GM03348 (cell line): ENCODE results near the gene SORBS1.

Experiments
- DNase-seq: peaks from one replicate; pipeline ENCODE4 v3.0.0; 2012; ENCODE audit warnings: low spot score

Gene SORBS1

DNA sequence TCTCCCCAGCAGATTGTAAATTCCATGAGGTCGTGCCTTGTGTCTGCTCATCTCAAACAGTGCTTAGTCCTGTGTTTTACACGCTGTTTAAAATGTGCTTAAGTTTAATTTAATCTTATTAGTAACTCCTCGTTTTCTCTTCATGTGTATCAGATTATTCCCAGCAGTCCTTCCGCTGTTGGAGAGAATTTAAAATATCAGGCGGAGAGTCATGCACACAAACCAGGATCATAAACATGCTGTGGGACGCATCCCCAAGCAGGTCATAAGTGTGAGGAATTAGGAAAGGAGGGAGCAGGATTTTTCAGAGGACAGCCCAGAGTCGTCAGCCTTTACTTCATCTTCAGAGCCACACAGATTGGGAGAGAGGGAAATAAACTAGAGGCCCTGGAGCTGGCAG is 4.2 kb upstream of the SORBS1 start:
- DNase-seq = no peak

GRCh38 chr10:95564291-95564690 is 3.1 kb upstream of the SORBS1 start:
- no peak for DNase-seq

DNA sequence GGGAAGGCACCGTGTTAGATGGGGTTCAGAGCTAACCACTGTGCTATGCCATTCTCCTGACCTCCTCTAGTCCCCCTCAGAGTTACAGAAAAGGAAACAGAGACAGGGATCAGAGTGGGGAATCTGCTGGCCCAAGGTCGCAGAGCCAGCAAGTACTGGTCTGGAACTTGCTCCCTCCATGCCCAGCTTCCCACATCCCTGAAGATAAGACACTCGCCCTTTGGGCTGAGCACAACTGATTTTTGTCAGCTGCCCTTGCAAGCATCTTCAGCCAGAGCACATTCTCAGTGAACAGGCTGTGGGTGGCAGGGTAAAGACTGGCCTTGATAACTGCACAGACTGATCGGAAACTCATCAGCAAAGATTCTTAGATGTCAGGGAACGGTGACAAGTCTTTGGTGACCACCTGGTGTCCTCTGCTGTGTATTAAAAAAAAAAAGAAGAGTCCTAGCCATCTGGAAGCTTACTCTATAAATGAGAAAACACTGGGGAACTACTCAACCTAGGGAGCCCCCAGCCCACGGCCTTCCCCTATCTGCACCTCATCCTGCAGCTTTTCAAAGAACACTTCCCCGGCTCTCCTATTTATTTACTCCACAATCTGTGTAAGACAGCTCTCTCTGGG is 1.3 kb upstream of the SORBS1 start:
- no peak for DNase-seq

GRCh38 chr10:95561864-95562177 is 650 bp upstream of the SORBS1 start:
- DNase-seq = no peak

DNA sequence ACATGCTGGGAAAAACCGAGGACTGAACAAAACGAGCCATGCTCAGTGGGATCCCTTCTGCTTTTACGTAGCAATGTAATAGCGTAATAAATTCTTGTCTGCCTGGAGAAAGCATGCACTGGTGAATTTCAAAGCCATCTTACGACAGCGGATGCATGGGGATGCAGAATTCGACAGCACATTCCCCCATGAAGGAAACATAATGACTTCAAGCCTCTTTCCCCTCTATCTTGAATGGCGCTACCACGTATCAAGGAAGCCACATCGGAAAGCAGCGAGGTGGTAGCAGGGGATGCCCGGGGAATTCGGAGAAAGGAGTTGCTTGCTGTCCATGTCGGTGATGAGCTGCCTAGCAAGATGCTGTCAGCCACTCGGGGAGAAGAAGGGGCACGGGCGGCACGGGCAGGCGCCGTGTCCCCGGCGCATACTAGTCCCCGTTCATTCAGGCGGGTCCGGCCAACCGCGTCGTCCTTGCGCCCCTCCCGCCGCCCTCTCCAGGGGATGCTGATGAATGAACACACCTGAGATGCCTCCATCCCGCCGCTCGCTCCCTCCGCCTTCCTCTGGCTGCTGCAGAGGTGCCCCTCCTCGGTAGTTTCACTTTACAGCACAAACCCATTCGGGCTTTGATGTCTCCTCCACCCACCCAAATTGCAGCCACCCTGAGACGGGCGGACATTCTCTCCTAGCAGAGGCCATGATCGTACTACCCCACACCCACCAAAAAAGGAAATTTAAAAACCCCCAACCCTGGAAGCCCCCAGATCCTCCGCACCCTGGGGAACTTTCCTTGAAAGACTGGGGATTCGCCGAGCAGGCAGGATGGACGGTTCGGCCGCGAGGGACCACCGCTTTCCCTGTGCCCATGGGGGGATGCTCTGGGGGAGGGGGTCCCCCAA is 644 bp downstream of the SORBS1 start:
- peak; percentile 54 for DNase-seq

- no peak for DNase-seq
Measured at GRCh38 chr10:95559896-95560277, 1.3 kb downstream of the SORBS1 start.

DNA sequence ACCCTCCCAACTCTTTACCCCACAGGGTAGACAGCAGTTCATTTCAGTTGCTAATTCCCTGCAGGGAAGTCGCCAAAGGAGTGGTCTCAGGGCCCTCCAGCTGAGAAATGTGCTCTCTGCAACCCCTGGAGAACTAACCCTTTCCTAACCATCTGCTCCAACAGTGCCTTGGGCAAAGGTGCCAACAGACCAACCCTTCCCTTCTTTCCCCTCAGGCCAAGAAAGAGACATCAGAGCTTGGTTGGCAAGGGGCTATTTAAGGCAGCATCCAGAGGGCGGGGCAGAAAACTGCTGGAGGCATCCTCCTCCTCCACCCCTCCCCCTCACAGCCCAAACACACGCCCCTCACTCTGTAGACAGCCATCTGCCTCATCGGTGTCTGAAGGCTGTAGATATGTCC is 1.7 kb downstream of the SORBS1 start:
- no peak for DNase-seq

DNA sequence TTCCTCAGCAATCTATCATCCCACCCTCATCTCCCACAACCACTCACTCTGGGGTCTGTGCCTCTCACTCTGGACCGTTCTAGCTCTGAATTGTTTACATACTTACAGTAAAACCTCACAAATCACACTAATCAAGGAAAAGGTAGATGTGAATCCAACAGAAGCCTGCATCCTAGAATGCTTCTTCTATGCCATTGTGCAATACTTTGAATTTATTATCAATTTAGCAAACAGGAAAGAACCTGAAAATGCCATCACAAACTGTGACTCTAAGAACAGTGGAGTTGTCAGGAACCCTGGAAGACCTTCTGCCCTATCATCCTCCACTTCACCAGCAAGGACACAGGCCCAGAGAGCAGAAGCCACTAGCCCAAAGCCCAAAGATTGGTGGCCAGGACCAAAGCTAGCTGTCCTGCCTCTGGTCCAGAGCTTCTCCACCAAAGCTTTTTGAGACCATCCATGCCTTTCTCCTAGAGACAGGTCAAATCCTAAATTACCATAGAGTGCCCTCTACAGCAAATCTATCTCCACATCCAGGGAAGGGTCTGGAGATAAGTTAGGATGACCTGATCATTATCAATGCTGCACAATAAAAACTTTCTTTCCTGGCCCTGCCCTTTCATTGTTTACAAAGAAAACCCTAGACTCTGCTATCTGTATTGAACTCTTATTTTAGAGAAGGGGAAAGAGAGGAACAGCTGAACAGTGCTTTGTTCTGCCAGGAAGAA is 2.4 kb downstream of the SORBS1 start:
- no peak for DNase-seq

DNA sequence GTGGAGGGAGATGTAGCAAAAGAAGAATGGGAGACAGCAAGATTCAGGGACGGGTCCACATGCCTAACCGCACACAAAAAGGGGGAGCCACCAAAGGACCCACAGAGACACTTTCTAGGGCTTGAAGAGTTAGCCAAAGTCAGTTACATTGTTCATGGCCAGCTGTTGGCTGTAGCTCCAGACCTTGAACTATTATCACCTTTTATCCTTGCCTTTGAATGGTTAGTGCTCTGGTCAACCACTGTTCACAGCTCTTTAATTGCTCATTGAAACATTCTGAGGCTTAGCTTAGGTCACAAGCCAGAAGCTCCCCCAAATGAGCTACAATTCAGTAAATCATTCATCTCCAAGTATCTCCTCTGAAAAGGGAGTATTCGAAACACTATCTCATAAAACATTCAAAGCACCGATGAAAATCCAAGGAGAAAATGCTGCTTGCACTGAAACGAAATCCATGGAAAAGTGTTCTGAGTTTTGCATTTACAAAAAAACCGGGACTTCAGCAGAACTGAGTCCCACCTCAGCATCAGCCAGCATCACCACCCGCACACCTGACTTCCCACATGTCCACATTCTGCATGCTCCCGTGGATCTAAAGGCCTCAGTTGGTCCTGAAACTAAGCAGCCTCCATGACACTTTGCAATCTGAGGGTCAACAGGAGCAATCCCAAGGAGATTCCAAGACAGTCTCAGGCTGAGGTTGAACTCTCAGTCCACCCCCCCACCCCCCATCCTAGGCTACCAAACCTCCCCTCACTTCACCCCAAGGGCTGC is 4.0 kb downstream of the SORBS1 start:
- DNase-seq = no peak

DNA sequence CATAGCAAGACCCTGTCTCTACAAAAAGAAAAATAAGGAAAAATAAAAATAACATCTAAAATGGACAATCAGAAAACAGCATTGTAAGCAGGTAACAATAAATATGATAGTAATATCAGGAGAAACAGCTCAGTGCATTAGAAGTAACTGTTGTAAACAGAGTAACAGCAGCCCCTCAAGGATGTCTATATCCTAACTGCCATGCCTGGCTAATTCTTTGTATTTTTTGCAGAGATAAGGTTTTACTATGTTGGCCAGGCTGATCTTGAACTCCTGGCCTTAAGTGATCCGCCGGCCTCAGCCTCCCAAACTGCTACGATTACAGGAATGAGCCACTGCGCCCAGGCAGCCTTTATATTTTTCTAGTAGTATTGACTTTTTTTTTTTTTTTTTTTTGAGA is 7.5 kb downstream of the SORBS1 start:
- DNase-seq = no peak

DNA sequence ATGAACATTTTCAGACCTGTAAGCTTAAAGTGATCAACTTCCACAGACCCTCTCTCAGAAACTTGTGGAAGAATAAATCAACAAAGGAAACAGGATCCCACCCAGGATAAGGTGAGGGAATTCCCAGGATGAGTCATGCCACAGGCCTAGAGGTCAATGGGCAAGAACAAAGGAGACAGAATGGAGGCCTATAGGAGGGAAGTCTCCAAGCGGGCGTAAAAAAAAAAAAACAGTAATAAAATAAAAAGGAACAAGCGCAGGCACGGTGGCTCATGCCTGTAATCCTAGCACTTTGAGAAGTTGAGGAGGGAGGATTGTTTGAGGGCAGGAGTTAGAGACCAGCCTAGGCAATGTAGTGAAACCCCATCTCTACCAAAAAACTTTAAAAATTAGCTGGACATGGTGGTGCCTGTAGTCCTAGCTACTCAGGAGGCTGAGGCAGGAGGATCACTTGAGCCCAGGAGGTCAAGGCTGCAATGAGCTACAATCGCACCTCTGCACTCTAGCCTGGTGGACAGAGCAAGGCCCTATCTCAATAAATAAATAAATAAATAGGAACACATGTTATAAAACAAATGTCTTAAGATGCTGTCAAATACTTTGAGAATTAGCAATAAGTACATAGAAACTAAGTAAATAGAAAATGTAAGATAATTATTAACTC is 8.4 kb downstream of the SORBS1 start:
- no peak for DNase-seq

DNA sequence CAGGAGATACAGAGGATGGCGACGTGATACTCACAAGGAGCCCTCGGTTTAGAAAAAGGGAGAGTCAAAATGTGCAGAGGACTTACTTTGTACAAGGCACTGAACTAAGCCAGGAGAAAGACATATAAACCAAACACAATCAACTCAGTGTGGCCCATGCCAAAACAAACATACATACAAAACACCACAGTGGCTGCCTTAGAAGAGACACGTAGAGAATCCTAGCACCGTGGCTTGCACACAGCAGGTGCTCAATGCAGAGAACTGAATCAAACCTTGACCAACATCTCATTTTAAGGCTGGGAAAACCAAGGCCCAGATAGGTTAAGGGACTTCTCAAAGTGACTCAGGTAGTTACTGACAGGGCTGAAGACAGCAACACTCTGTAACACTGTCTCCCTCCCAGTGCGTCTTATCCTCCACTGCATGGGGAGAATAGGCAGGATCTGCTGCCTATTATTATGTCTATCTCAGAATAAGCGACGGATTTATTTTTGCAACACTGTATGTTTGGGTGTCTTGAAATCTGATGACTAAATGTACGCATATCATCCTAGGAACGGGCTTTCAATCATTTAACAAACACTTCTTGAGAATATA is 11.0 kb downstream of the SORBS1 start:
- DNase-seq = no peak

DNA sequence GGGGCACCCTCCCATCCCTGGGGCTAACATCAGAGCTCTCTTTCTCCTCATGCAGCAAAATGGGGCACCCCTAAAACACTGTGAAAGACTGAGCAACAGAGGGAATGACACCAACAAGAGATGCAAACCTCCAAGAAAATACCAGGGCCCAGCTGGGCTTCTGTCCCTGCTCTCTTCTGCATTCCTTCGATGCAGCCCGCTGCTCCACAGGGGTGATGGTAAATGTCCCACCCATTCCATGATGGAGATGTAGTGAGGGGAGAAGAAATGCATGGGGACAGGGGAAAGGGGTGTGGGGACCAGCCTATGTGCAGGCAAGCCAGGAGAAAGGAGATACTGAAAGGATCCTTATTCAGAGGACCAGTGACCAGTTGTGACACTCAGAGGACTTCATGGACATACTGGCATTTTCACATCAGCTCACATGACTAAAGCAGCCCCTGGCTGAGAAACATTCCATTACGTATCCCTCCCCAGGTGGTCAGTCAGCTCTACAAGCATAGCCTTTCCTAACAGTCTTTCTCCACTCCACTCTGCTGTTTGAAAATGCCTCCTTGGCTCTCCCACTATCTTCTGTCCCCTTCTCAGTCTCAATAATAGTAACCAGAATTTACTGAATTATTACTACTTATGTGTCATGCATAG is 13.3 kb downstream of the SORBS1 start:
- DNase-seq = no peak

- no peak for DNase-seq
Measured at GRCh38 chr10:95547197-95547596, 14.0 kb downstream of the SORBS1 start.

- no peak for DNase-seq
Measured at GRCh38 chr10:95545981-95546380, 15.2 kb downstream of the SORBS1 start.

GRCh38 chr10:95544783-95545500 is 16.2 kb downstream of the SORBS1 start:
- no peak for DNase-seq

DNA sequence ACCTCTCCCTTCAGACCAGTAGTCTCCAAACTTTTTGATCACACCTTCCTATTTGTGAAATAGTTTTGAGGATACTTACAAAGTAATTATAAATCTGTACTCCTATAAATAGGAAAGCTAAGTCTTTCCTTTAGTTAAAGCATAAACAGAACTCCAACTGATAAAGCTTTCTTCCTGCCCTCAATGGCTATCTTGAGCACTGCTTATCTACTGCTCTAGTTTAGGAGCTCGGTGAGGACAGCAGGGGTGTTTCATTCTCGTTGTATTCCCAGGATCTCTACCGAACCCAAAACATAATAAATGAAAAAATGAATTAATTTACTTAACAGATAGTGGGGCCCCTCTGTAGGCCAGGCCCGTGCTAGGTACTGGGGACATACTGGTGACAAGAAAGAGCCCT is 17.7 kb downstream of the SORBS1 start:
- no peak for DNase-seq

- no peak for DNase-seq
Measured at GRCh38 chr10:95542761-95543160, 18.4 kb downstream of the SORBS1 start.

- no peak for DNase-seq
Measured at GRCh38 chr10:95542330-95542729, 18.8 kb downstream of the SORBS1 start.

DNA sequence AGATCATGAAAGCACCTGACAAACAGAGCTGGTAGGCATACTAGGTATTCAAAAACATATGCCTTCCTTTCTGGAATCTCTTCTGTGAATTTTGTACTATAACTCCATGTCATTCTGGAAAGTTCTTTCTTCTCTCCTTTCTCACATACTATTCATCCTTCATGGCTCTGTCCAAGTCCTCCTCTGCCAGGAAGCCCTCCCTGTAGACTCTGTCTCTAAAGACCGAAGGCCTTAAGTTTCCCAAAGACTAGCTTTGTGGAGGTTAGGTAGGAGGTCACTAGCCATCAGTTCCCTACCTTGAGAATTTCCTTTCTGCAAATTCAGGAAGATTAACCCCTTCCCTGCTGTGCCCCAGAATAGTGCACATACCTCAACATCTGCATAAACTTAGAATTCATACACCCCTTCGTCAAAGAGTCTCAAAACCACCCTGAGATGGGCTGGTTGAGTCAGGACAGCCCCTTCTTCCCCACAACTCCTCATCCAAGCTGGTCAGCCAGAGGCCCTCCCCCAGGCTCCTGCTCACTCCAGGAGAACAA is 20.6 kb downstream of the SORBS1 start:
- no peak for DNase-seq
